ENCODE data around the gene SLC12A5.

DNA sequence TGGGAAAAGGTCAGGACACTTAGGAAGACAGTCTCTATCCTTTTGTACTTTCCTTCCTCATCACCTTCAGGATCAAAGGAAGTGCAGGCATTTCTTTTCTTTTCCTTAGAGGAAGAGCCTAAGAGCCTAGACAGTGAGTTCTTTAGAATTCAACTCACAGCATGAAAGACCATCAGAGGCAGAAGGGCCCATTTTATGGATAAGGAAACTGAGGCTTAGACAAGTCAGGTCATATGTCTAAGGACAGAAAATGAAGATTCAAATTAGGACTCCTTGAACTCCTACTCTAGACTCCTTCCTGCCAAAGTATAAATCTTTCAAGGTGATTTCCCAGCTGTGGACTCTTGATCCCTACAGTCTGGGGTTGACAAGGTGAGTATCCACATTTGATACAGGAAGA, 20.8 kb downstream of the SLC12A5 start:
- TF ChIP-seq, protein P1, sequence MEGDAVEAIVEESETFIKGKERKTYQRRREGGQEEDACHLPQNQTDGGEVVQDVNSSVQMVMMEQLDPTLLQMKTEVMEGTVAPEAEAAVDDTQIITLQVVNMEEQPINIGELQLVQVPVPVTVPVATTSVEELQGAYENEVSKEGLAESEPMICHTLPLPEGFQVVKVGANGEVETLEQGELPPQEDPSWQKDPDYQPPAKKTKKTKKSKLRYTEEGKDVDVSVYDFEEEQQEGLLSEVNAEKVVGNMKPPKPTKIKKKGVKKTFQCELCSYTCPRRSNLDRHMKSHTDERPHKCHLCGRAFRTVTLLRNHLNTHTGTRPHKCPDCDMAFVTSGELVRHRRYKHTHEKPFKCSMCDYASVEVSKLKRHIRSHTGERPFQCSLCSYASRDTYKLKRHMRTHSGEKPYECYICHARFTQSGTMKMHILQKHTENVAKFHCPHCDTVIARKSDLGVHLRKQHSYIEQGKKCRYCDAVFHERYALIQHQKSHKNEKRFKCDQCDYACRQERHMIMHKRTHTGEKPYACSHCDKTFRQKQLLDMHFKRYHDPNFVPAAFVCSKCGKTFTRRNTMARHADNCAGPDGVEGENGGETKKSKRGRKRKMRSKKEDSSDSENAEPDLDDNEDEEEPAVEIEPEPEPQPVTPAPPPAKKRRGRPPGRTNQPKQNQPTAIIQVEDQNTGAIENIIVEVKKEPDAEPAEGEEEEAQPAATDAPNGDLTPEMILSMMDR (IDR thresholded peaks at IDR 0.05): no peak
- no peak for TF ChIP-seq POLR2A (IDR thresholded peaks at IDR 0.05)
